HepG2 (cell line): ENCODE results near the gene ADAMTS17.

Source experiments
- FOXP1 ChIP-seq, 2 experiments: fragments of 450-650 bp in 1 of 2; IDR thresholded peaks; 2 replicates each; pipeline ENCODE4 v1.6.1; 2017 to 2018; ENCODE audit warnings: antibody characterized with exemption in 1 of 2
- HDAC6 ChIP-seq: fragments of 200-600 bp; sonication (generic); IDR thresholded peaks from 2 replicates; pipeline ENCODE4 v1.7.0; 2017; ENCODE audit warnings: mild to moderate bottlenecking, antibody characterized with exemption, low read length, low read depth
- KLF9 ChIP-seq: IDR thresholded peaks from 2 replicates; pipeline ENCODE4 v1.6.1; 2016; ENCODE audit warnings: low read depth
- NR3C1 ChIP-seq: sonication (generic); formaldehyde crosslinking; IDR thresholded peaks from 2 replicates; pipeline ENCODE4 v1.4.0; 2020; ENCODE audit warnings: missing genetic modification reagents
- ZNF776 ChIP-seq: sonication (generic); formaldehyde crosslinking; IDR thresholded peaks from 2 replicates; pipeline ENCODE4 v1.4.0; 2020; ENCODE audit warnings: mild to moderate bottlenecking, missing genetic modification reagents
- TF ChIP-seq, protein P1 (sequence below): sonication (generic); formaldehyde crosslinking; IDR thresholded peaks from 2 replicates; pipeline ENCODE4 v1.5.0; 2020; ENCODE audit warnings: mild to moderate bottlenecking, missing genetic modification reagents, moderate library complexity
- TF ChIP-seq, protein P2 (sequence below): sonication (generic); formaldehyde crosslinking; IDR thresholded peaks from 2 replicates; pipeline ENCODE4 v1.9.0; 2022; ENCODE audit warnings: low read depth, missing genetic modification reagents

DNA sequence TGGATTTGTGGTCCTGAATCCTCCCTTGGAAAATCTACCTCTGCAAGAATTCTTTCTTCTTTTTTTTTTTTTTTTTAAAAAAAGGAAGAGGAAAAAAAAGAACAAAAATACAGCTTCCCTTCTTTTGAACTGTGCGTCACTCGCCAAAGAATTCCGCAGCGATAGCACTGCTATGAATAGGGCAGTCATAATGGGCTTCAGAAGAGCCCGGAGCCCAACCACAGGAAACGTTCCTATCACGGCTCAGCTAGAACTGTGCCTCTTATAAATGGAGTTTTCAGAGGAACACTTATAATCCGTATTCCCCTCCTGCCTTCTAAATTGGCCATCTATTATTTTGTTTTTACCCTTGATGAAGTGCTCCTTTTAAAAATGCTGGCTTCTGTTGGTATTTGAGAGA, 227.7 kb downstream of the ADAMTS17 start:
- TF ChIP-seq KLF9 (CRISPR knock-in tag): no peak
- TF ChIP-seq, protein P1, sequence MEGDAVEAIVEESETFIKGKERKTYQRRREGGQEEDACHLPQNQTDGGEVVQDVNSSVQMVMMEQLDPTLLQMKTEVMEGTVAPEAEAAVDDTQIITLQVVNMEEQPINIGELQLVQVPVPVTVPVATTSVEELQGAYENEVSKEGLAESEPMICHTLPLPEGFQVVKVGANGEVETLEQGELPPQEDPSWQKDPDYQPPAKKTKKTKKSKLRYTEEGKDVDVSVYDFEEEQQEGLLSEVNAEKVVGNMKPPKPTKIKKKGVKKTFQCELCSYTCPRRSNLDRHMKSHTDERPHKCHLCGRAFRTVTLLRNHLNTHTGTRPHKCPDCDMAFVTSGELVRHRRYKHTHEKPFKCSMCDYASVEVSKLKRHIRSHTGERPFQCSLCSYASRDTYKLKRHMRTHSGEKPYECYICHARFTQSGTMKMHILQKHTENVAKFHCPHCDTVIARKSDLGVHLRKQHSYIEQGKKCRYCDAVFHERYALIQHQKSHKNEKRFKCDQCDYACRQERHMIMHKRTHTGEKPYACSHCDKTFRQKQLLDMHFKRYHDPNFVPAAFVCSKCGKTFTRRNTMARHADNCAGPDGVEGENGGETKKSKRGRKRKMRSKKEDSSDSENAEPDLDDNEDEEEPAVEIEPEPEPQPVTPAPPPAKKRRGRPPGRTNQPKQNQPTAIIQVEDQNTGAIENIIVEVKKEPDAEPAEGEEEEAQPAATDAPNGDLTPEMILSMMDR (CRISPR knock-in tag): no peak
- no peak for TF ChIP-seq ZNF776 (CRISPR knock-in tag)
- no peak for TF ChIP-seq FOXP1 (IDR thresholded peaks at IDR 0.05)
- TF ChIP-seq FOXP1 (CRISPR knock-in tag; IDR thresholded peaks at IDR 0.05): no peak
- no peak for TF ChIP-seq HDAC6
- TF ChIP-seq NR3C1 (CRISPR knock-in tag): no peak
- TF ChIP-seq, protein P2, sequence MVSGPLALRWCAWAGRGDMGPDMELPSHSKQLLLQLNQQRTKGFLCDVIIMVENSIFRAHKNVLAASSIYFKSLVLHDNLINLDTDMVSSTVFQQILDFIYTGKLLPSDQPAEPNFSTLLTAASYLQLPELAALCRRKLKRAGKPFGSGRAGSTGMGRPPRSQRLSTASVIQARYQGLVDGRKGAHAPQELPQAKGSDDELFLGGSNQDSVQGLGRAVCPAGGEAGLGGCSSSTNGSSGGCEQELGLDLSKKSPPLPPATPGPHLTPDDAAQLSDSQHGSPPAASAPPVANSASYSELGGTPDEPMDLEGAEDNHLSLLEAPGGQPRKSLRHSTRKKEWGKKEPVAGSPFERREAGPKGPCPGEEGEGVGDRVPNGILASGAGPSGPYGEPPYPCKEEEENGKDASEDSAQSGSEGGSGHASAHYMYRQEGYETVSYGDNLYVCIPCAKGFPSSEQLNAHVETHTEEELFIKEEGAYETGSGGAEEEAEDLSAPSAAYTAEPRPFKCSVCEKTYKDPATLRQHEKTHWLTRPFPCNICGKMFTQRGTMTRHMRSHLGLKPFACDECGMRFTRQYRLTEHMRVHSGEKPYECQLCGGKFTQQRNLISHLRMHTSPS (CRISPR knock-in tag): no peak
